HG03039 (cell line): ENCODE data around the gene ADGRA1.
"Not testable (repeated sequence)": the region's sequence is repeated elsewhere in the genome, so short reads cannot be mapped to it uniquely, and the experiment has no call there.

ENCODE experiments used
- ATAC-seq: cut with Tn5 transposase; IDR thresholded peaks from one replicate; pipeline ENCODE4 v1.9.1; 2021; ENCODE audit warnings: mild to moderate bottlenecking, moderate library complexity; ENCODE audit not compliant: unreplicated experiment

The ADGRA1 gene

DNA sequence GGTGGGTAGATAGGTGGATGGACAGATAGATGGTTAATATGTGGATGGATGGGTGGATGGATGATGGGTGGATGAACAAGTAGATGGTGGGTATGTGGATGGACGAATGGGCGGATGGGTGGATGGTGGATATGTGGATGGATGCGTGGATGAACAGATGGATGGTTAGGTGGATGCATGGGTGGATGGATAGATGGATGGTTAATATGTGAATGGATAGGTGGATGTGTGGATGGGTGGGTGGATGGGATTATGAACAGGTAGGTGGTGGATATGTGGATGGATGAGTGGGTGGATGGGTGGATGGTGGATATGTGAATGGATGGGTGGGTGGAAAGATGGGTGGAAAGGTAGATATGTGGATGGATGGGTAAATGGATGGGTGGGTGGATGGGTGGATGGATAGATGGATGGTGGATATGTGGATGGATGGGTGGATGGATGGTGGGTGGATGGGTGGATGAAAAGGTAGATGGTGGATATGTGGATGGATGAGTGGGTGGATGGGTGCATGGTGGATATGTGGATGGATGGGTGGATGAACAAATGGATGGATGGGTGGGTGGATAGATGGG lies 87.1 kb downstream of the ADGRA1 start:
- ATAC-seq = no peak

DNA sequence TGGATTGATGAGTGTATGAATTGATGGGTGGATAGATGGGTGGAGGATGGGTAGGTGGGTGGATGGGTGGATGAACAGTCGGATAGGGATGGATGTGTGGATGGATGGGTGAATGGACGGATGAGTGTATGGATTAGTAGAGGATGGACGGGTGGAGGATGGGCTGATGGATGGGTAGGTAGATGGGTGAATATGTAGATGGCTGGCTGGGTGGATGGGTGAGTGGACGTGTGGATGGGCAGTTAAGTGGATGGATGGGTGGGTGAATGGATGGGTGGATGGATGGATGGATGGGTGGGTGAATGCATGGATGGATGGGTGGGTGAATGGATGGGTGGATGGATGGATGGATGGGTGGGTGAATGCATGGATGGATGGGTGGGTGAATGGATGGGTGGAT lies 87.9 kb downstream of the ADGRA1 start:
- ATAC-seq = not testable (repeated sequence)

DNA sequence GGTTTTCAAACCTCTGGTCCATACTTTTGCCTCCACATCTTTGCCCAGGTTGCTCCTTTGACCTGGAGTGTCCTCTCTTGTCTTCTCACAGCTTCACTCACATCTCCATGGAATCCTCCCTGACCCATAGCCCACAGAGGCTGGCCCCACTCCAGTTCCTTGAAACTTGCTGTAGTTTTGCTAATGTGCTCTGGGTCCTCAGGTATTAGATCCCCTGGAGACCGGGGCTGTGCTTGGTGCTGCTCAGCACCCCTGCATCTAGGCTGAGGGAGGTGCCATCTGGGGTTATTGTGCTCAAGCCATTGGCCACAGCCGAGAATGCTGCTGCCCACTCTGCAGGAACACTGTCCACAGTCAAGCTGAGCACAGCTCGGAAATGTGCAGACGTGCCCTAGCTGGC lies 88.8 kb downstream of the ADGRA1 start:
- ATAC-seq = no peak

DNA sequence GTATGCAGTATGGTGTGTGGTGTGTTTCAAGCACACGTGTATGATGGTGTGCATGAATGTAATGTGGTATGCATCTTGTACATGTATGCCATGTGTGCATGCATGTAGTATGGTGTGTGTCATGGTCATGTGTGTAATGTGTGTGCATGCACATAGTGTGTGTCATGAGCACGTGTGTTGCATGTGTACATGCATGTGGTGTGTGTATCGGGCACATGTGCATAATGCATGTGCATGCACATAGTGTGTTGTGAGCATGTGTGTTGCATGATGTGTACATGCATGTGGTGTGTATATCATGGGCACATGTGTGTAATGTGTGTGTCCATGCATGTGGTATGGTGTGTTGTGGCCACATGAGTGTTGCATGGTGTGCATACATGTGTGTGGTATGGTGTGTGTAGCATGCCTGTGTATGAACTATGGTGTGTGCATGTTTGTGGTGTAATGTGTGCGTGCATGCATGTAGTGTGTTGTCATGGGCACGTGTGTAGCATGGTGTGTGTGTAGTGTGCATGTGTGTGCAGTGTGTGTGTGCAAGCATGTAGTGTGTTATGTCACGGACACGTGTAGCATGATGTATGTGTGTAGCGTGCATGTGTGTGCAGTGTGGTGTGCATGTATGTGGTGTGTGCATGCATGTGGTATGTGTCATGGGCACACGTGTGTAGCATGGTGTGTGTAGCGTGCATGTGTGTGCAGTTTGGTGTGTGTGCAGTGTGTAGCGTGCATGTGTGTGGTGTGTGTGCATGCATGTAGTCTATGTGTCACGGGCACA lies 89.8 kb downstream of the ADGRA1 start:
- no peak for ATAC-seq

DNA sequence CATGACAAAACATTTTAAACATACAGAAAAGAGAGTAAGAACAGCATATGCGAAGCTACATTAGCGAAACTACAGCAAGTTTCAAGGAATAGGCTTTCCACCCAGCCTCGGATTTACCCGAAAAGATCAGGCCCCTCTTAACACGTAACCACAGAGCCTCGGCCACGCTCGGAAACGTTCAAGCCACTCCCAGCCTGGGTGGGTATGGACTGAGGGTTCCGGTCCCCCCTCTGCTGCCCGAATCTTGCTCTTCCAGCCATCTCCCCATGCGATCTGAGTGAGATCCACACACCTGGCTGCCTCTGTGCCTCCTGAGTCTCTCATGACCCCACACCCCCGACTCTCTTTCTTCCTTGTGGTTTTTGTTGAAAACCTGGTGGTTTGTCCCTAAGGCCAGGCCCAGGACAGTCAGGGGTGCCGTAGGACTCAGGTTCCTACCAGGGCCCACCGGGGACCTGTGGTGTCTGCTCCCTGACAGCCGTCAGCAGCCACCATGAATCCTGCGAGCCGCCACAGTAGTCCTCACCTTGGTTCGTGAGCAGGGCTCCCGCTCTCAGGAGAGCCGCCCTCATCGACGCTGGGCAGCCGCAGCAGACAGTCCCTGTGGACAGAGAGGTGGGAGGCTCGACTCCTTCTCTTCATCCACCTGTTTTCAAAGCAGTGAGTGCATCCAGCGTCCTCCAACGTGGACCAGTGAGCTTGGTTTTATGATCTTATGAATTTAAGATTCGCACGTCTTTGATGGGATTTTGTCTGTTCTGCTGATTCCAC lies 90.8 kb downstream of the ADGRA1 start:
- ATAC-seq = no peak

DNA sequence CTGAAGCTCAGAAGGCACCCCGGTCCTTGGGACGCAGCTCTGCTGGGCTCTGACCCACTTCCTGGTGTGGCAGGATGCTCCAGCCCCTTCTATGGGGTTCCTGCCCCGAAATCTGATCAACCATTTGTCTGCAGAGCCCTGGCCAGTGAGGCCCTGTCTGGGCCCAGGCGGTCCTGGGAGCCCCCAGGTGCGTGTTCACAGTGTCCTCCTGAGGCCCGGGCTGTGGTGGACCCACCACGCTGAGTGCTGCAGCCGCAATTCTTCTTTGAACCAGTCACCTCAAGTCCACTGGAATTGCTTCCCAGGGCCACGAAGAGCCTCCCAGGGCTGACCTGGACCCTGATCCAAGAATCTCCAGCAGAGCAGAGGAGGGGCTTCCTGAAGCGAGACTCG lies 91.4 kb downstream of the ADGRA1 start:
- no peak for ATAC-seq

DNA sequence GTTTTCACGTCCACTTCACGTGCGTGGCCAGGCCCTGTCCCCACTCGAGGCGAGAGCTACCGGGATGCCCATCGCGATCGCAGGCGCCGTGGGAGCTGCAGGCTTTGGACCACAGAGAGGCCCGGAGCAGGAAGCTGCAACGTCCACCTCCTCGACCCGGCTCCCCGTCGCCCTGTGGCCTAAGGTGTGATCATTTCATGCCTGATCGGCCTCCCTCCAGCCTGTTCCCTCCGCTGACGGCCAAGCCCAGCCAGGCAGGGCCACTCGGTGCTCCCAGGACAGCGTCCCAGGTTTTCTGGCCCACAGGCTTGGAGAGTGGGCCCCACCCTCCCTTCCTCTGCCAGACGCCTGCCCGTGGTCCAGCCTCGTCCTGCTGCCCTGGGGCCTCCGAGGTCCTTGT lies 91.9 kb downstream of the ADGRA1 start:
- ATAC-seq = no peak

DNA sequence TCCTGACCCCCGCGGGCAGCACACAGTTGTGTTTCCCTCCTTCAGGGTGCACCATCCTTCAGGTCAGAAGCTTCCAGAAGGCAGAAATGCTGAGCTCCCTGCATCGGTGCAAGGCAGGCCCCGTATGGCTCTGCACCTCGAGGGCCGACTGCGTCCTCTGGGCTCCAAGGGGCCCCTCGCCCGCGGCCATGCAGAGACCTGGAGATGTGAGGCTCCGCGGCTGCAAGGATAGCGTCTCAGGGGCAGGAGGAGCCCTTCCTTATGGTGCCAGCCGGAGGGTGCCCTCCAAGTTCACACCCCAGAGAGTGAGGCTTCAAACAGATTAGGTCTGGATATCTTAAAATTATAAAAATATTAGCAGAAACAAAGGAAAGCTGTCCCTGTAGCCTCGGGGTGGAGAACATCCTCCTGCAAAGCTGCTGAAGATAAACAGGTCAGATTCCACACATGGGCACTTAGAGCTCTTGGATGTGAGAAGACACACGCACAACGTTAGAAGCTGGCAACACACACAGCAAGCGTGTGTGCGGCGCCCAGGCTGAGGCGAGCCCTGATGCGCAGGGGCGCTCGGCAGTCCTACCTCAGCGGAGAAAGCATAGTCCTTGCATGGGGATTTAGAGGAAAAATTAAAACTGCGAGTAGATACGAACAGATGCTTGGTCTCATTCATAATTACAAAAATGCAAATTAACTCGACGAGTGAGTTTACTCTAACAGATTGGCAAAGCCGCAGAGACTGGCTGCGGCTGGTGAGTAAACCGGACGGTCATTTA lies 92.7 kb downstream of the ADGRA1 start:
- no peak for ATAC-seq

DNA sequence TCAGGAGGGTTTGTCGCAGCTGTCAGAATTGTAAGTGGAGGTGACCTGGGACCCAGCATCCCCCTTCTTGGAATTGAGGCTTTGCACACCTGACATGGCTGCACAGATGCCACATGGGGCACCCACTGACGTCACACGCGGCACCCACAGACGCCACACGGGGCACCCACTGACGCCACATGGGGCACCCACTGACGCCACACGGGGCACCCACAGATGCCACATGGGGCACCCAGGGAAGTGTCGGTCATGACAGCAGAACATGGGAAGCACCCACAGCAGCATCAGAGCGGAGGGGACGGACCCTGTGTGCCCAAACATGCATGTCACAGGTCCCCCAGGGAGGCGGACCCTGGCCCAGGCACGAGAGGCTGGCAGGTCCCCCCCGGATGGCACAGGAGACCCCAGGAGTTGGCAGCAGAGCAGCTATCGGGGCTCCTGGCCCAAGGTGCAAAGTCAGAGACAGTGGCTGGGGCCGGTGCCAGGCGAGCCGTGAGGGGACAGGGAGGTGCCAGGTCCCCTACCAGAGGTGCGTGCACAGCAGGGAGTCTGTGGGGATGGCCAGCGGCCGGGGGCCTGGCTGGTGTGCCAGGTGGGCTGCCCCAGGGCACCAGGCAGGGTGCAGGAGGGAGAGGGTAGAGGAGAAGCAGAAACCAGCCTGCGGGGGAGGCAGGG lies 93.4 kb downstream of the ADGRA1 start:
- ATAC-seq = no peak
